HG03354 (cell line): ENCODE measurements around the gene PIK3AP1.

Experiments
- ATAC-seq: cut with Tn5 transposase; IDR thresholded peaks from one replicate; pipeline ENCODE4 v1.9.1; 2021; ENCODE audit warnings: mild to moderate bottlenecking; ENCODE audit not compliant: unreplicated experiment, poor library complexity, severe bottlenecking

PIK3AP1 gene

DNA sequence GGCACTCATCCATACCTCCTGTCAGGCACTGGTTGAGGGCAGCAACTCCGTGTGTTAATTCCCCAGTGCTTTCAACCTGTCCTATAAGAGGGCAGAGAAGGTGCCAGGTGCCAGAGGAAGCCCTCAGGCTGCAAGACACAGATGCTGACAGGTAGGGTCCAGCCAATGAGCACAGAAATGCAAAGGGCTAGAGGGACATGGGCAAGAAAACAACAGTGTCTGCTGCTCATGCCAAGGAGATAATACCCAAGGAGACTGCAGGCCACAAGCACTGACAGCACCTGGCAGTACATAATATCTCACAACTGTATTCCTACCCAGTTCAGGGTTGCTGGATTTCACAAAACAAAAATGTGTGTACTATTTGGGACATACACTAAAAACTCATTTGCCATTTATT is 95.1 kb downstream of the PIK3AP1 start:
- ATAC-seq = no peak

DNA sequence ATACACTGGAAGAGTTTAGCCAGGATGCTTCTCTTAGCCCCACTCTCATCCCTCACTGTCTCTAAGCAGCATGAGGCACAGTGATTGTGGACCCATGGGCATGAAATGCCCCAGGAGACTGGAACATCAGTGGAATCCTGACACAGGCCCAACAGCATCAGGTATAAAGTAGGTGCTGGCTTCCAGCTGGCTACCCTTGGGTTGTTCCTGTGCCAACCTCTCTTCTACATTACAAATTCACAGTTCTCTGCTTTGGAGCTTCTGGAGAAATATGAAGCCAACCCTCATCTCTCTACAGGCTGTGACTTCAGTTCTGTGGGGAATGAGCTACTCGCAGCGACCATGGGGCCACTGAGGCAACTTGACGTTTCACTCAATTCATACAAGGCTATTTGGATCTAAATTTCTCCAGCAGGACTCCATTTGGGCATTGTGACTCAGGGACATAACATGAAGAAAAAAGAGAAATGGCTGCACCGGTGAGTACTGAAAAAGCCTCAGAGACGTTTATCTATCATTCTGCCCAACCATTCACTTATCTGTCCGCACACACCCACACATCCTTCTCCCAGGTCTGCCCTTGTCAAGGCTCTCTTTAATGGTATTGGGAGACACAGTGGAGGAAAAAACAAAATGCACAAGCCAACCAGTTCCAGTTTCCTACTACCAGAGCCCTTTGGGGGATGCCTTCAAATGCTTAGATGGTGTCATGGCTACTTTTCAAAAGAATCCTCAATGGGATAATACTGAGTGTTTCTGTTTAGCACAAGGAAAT is 98.1 kb downstream of the PIK3AP1 start:
- ATAC-seq = no peak

DNA sequence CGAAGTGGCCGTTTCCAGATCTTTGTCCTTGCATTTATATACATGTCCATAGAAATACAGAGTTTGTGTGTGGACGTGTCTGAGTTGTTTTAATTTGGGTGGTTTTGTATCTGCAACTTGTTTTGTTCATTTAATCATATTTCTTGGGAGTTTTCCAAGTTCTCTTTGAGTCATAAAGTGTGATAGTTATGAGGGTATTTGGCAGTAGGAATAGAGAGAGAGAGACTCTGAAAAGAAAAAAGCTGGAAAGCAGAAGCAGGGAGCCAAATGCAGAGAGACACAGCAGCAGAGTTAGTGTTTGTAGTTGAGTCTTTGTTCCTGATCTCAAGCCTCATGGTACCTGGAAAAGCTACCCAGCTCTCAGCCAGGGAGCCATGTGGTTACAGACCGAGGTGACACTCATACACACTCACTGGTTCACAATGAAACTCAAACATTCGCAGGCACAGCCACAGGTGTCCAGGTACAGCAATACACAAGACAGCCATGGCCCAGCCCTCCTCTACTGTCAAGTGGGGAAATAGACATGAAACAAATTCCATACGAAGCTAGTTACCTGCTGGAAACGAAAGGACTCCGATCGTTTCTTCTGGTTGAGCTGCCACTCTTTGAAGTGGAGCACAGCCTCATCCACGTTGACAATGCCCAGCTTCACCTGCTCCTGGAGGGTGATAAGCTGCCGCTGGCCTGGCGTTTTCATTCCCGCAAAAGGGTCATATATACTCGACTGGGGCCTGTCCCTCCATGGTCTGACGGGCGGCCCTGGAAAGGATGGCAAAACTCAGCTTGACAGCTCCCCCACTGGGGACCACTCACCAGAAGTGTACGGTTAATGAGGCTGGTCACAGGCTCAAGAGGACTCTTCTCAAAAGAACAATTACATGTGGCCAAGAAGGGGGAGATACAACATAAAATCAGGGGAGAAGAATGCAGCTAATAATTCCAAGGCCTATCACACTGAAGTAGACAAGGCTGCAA is 100.2 kb downstream of the PIK3AP1 start:
- ATAC-seq = no peak

DNA sequence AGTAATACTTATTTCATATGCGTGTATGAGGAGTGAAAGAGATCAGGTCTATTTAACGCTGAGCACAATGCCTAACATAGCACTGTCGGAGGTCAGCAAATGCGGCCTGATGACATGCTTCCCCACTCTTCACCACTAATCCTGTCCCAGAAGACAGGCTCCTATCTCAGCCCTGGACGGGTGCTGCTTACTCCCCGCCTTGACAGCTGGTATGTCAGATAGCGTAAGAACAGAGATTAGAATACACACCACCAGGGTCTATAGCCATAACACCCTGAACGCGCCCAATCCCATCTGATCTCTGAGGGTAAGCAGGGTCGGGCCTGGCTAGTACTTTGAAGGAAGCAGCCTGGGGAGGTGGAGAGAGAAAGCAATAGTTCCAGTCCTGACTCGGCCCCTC is 101.2 kb downstream of the PIK3AP1 start:
- no peak for ATAC-seq

DNA sequence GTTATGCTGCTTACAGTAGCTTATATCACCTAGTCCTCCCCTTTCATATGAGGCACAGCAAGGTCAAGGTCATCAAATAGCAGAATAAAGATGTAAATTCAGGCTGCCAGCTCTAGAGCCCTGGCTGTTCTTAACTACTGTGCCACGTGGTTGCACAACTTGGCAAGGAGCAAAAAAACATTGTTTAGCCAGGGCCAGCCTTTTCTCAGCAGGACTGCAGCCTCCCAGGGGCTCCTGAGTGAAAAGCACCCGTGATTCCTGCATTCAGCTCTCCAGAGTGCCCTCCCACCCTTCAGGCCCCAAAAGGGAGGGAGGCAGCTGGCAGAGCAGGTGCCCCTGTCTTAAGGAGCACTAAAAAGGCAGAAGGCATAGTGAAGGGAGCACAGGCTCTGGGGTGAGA is 101.7 kb downstream of the PIK3AP1 start:
- no peak for ATAC-seq

DNA sequence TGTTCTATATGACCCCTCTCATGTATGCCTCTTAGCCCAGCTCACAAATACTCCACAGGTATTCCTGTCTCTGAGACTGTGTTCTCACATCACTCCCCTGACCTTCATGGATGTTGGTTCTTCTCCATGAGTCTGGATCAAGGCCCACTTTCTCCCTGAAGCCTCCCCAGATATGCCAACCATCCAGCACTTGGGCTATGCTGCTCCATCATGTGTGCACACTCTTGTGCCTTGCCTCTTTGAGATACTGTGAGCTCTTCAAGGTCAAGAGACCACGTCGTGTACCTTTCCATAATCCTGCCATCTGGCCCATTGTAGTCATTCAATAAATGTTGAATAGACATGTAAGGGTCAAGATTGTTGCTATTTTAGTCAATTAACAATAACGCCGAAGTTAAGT is 103.4 kb downstream of the PIK3AP1 start:
- no peak for ATAC-seq

DNA sequence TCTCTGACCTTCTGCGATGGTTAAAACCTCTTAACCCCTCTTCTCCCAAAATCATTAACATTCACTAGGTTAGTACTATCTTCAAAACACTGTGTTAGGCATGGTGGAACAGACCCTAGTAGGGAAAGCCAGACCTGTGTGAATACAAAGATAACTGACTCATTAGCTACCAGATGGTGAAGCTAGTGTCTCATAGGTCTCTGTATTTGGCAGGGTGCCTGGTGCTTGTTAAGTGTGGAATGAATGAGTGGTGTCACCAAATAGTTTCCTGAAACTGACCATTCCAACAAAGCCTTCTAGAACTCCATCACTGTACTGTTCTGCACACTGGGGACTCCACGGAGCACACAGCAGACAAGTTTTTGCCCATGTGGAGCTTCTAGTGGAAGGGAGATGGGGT is 105.8 kb downstream of the PIK3AP1 start:
- no peak for ATAC-seq

DNA sequence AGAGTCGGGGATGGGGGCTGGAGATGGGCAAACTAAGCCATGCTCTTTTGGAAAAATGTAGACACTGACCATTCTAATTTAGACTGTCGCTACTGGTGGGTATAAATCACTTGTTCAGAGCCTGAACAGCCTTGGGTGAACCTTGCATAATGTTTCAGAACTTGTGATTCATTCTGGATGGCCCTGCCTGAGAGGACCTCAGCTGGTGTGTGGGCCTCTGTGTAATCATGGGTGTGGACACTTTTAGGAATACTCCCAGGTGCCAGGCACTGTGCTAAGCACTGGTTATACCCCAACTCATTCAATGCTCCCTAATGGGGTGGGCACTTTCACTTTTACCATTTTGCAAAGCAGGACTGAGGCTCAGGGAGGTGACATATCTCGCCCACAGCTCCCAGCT is 106.7 kb downstream of the PIK3AP1 start:
- ATAC-seq = no peak

DNA sequence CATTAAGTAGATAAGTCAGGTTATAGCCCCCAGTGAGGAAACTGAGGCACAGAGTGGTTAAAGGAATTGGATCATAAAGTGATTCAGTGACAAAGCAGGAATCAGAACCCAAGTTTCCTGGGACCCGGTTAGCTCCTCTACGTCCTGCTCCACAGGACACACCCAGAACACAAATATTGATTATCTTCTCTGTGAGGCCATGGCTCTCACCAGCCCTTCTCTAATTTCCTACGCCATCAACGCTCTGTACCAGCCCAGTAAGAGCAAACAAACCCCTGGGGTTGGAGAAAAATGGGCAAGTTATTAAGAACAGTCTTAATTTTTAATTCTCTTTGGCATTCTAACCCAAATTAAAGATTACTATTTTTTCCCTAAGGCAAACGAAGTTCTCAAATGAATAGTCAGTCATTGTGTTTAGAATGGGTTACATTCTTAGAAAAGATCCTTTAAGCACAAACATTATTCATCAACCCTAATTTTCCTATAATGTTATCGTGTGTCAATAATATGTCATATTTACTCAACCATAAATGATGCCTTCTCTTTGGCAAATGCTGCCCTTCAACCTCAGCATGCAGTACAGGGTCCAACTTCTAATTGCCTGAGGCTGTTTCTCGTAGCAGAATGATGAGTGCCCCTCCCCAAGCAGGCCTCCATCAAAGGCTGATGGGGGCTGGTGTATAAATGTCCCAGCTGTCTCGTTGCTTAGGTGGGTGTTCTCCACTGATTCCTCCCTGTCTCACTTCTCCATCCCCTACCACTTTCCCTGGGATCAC is 108.1 kb downstream of the PIK3AP1 start:
- ATAC-seq = no peak

DNA sequence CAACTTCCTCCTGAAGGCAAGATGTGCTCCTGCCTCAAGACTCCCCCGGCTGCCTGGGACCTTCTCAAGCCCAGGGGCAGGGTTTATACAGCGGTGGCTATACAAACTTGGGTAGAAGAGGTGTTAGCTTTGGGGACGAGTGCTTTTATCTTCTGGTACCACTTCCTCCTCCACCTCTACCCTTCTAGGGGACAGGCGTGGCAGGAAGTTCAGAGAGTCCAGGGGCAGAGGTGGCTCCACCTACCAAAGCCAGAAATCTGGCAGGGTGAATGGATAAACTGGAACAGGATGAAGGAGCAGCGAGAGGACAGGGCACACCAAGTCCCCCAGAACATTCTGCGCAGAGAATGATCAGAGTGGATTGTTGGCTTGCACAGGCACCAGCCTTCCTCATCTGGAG is 109.5 kb downstream of the PIK3AP1 start:
- ATAC-seq = no peak

DNA sequence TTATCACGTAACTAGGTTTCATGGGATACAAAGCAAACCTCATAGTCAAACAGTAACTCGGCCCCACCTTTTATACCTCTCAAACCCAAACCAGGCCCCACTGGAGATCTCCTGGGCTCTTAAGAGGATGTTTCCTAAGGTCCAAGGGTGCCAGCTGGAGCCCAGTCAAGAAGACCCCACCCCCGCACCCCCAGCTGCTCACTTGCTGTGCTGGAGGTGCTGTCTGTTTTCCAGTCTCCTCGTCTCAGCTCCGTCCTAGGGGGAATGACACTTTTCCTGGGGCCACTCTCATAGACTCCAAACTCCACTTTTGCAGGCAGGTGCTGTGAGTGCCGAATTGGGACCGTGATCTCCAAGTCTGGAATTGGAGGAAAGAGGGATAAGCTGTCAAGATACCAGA is 110.8 kb downstream of the PIK3AP1 start:
- ATAC-seq = no peak

DNA sequence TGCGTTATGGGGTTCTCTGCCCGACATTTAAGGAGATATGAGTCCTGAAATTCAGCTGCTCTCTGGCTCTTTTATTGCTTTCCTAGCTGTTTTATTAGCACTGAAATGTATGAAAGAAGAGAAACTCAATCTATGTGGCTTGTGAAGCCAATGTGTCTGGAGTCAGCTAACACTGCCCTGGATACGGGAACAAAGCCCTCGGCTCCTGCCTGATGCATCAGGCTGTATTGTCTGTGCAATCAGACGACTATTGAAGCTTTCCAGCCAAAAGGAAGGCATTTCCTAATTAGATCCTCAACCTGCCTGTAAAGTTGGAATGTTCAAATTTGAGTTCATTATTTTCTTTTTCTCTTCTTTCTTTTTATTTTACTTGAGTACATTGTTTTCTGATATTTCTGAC is 111.5 kb downstream of the PIK3AP1 start:
- no peak for ATAC-seq

DNA sequence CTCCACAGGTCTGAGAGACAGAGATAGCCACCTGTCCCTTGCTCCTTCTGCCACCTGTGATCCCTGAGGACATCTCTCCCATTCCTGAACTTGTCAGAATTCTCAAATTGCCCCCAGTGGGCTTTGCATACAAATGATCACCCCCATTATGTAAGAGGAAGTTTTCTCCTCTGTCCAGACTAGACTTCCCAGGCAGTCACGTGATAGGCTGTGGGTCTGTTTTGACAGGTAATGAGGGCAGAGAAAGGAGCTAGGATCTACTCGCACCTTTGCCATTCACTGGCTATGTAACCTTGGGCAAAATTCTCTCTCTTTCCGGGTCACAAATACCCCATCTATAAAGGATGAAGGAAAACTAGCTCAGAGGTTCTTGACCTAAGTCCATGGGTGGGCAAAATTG is 112.1 kb downstream of the PIK3AP1 start:
- no peak for ATAC-seq

DNA sequence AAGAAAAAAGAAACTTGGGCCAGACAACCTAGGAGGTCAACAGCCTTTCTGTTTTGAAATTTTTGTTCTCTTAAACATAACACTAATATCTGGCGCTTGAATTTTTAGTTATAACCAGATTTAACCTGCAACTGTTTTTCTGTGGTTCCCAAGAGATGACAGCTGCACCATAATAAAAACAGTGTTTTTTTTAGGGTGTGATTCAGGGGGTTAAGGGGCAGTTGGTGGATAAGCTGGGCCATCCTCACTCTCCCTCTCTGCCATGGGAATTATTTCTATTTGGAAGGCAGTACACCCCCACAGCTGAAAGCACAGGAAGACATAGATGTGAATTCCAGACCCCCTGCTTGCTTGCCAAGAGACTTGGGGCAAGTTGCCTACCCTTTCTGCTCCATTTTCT is 113.4 kb downstream of the PIK3AP1 start:
- ATAC-seq = no peak

DNA sequence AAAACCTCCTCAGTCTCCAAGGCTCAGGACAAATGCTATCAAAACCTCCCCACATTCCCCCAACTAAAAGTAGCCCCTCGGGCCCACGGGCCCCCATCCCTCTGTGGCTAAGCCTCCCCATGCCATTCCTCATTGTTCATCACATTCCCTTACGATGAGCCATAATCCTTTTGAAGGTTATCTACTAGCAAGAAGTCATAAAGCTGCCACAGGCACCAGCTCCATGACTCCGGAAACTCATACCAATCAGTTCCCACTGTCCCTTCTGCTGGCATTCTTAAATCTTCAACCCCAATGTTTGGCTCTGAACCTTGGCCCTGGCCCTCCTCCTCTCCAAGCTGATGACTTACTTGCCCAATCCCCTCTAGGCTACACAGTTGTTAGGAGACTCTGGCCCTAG is 114.1 kb downstream of the PIK3AP1 start:
- ATAC-seq = no peak

DNA sequence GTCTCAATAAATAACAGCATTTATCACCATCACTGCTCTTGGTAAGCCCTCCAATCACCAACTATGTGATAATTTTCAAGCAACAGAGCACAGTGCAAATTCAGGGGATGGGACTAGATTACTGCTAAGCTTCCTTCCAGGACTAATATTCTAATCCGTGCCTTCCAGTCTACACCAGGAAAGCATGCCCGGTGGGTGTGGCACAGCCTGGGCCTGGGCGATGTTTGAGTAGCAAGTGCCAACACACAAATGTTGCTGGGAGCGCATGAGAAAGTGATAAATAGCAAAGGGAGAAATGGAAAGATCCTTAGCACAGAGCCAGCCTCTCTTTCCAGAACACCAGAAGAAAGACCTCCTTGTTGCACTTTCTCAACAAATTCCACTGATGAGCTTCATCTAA is 120.0 kb downstream of the PIK3AP1 start:
- ATAC-seq = no peak

DNA sequence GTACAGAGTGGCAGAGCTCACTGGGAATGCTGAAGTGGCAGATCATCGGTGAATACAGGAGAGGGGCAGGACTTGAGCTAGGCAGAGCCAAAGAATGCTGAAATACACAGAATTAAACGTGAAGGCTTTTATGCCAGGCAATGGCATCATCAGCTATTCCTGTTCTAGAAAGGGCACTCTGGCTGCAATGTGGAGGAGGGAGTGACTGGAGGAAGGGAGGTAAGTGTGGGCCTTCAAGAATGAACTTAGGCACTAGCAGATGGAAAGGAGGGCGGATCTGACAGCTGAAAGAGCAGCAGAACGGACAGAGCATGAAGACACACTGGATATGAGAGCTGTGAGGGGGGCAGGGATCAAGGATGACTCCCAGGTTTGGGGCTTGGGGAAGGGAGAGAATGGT is 121.5 kb downstream of the PIK3AP1 start:
- ATAC-seq = no peak

DNA sequence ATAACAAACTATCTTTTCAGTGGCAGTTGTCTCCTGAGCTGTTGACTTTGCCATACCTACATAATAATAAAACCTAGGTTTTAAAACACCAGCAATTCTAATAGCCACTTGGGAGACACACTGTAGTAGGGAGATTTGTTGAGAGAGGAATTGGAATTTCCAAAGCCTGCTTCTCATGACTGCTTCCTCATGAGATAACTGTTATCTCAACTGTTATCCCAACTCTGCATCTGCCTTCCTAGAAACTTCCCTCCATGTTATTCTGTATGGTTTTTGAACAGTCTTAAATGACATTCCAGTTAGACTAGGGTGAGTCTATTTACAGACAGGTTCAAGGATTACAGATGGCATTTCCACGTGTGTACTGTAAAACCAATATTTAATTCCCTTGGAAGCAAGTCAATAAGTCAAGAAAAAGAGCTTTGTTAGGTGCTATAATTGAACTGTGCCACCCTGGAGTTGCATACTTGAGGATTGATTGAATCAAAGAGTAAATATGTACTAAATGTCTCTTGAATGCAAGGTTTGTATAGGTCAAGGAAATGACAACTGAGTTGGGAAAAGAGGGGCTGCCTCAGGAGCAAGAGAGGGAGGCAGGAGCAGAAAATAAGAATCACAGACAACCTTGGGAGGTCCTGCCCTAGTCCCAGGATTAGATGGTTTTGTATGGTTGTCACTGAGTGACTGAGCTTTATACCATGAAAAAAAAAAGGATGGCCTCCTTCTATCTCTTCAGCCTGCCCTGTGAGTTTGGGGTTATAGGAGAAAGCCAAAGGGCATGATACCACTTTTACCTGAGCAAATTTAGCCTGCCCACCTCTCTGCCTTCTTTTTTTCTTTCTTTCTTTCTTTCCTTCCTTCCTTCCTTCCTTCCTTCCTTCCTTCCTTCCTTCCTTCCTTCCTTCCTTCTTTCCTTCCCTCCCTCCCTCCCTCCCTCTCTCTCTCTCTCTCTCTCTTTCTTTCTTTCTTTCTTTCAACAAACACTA is 123.6 kb downstream of the PIK3AP1 start:
- no peak for ATAC-seq

DNA sequence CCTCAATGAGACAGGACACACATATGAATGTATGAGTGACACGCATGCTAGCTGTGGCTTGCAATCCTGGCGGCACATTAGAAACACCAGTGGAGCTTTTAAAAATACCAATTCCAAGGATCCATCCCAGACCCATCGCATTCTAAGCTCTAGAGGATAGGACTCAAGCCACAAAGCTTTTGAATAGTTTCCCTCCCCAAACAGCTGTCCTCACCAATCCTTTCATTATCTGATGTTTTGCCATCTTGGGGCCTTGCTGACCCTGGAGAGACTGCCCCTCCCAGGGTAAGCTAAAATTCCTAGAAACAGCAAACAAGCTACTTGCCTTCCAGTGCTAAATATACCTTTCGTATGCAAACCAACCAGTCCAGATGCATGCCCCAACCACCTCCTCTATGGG is 124.6 kb downstream of the PIK3AP1 start:
- no peak for ATAC-seq
